Raji (cell line): ENCODE measurements around the gene MTCH1.

ENCODE experiments used
- POLR2A ChIP-seq: IDR thresholded peaks from 2 replicates; pipeline ENCODE4 v1.6.1; 2011; ENCODE audit warnings: low read depth, low read length, control low read depth; ENCODE audit not compliant: insufficient read depth

Gene MTCH1

DNA sequence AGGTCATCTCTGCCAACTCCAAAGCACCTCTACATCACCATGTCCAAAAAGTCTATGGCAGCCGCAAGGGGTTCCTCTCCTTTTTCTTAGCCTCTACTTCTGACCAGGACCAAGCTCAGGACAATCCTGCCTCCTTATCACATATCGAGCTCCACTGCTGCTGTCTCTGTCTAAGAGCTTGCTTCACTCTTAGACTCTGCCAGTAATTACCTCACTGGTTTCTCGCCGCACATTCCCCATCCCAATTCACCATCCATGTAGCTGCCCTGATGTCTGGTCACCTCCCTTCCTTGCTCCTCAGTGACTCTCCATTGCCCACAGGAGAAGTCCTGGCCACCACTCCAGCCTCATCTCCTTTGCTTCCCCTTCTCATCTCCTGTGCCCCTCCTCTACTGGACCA is 55.5 kb downstream of the MTCH1 start:
- TF ChIP-seq POLR2A, result no peak

DNA sequence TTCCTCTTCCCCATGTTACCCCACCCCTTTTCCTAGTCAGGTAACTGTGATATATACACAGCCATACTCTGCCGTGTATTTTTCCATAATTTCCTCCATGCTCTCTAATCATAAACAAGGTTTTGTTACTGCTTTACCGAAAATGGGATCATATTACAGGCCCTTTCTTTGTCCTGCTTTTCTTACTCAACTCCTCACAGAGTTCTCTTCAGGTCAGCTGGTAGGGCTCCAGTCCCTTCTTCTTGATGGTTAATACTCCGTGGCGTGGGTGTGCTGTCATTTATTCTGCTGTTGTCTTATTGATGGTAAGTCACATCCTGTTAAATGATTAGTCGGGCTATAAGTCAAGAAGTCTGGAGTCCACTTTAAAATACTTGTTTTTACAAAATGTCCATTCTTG is 56.4 kb downstream of the MTCH1 start:
- no peak for TF ChIP-seq POLR2A

DNA sequence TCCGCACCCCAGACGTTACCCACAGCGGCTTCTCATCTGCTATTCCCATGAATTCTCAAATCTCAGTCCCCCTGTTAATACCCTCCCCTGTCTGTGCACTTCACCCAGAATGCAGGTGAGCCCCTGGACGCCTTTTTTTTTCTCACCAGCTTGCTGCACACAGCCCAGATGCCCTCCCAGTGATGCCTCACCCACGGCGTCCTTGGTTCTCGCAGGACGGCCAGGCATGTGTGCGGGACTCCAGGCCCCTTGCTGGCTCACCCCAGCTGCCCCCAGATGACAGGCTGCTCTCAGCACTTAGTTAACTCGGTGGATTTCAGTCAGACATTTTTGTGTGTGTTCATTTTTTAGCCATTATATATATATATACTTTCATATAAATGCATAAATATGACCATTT is 56.8 kb downstream of the MTCH1 start:
- TF ChIP-seq POLR2A, result no peak

DNA sequence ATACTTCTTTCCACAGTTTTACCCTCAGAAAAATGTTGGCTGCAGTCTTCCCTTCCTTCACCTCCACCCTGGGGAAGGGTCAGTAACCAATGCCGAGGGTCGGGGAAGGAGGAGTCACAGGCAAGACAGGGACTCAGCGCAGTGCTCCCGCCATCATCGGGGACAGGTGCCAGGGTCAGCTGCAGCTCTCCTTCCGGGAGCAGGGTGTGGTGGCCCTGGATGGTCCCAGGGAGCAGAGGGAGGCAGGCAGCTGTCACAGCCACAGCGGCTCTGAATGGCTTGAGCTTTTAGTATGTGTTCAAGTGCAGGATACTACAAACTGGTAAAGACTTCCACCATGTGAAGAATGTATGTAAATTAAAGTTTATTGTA is 57.5 kb downstream of the MTCH1 start:
- TF ChIP-seq POLR2A, result no peak

DNA sequence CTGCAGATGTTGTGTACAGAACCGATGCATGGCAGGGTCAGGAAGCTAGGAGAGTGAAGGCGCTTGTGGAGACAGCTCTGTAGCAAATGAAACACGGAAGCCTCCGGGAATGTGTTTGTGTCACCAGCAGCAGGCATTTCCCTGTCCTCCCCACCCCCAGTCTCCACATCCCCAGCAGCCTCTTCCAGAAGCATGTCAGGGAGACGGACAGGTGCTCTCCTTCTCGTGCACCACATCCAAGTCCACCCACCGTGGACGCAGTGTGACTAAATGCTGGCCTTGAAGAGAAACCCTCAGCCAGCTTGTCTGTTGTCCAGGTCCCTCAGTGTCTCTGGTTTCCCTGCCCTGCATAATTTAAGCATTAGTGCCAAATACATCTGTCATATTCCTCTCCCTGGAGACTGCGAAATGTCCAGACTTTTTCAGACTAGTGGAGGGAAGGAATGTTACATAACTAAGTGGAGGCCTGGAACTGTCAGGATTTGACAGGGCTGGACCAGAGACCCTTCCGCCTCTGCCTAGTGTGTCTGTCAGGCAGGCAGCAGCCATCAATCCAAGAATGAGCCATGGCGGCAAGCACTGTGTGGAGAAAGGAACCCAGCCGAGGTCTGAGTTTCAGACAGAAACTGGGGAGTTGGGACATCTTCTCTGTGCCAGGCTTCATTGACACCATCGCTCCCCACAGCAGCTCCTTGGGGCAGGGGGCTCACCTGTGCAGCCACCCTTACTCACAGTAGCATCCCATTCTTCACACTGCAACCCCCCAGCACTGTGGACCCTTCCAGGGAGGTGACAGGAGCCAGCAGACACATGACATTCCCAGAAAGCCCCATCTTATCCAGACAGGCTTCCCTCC is 58.1 kb downstream of the MTCH1 start:
- TF ChIP-seq POLR2A, result no peak

DNA sequence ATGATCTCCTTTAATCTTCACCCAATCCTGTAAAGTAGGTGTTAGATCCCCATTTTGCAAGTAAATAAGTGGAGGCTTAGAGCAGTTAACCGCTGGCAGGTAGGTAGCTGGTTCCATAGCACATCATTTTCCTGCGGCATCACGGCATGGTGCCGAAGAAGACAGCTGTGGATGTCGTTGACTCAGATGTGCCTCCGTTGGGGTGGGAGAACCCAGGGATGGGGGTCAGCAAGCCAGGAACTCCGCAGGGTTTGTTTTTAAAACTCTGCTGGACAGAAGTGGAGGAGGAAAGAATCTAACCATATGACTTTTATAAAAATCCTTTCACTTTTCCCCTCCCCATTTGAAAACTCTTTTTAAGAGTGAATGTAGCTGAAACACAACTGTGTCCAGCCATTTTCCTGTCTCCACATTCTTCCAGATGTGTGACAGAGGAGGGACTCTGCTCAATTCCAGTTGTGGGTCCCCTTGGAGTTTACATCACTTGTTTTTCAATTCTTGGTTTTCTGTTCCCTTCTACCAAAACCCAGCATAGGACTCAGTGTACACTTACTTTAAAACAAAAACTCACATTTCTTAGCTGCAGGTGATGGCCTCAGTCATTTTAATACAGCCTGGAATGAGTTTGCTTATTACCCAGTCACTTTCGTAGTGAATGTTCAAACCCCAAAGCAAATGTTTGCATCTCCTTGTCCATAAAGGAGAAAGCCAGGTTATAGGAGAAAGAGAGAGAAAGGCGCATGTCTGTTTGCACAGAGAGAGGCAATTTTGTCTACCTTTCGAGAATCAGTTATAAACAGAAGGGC is 59.1 kb downstream of the MTCH1 start:
- TF ChIP-seq POLR2A, result no peak

DNA sequence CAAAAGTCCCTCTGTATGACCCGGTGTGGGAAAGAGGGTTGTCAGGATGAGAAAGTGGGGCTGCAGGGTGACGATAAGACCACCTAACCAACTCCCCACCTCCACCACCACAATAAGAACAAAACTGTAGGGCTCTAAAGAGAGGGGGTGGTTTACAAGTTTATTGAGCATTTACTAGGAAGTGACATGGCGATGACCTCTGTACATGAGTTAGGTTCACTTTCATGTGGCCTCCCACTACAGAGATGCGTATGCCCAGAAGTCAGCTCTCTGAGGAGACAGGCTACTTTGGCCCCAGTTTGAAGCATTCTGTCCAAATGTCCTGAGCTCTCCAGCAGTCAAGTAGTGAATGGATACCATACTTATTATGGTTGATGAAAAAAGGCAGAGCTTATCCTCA is 60.2 kb downstream of the MTCH1 start:
- no peak for TF ChIP-seq POLR2A

DNA sequence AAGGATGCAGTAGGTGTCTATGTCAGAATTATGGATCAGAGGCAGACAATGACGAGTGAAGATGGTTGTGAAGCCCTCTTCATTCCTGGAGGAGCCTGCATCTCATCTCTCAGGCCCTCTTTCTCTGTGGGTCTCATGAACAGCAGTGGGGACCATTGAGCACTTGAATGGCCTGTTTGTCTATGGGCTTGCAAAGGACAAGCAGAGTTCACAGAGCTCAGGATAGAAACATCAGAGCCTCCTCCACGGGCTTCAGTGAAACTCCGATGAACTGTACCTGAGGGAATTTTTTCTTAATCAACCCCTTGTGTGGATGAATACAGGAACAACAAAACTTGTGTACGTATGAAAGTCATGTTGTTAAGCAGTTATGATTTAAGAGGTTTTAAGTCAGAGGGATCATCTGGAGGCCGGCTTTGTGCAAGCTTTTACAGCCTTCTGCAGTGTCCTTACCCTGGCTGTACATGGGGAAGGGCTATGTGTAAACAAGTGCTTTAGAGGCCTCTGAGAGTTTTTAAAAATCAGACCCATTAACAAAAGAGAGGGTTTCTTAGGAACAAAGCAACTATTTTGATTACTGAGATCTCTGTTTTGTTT is 61.1 kb downstream of the MTCH1 start:
- no peak for TF ChIP-seq POLR2A

DNA sequence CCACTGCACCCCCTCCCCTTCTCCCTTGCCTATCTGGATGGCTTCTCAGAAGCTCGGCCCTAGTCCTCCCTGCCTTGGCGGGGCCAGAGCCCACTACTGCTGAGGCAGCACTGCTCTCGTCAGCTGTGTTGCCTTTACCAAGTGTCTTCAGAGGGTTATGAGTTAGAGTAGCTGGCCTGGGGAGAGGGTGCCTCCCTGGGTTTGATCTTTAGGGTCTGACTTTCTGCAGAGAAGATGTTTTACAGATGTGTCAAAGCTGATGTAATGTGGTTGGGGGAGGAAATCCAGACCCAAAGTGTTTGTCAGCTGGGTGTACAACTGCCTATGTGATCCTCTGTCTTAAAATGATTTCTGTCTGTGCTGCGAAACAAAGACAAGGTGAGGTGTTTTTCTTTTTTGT is 61.9 kb downstream of the MTCH1 start:
- no peak for TF ChIP-seq POLR2A

DNA sequence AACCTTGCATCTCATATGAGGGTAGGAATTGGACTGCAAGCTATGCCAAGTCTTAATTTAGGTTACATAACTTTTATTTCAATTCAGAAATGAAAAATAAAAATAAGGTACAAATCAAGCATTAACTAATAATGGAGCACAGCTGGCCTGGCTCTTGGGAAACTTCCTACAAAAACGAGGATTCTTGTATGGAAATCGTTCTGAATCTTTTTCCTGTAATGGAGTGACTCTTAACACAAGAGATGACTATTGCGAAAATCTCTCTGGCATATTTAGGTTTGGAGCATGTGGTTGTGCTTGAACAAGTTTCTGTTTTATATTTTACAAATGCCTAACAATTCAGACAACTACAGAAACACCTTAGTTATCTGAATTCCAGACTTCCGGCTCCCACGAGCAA is 65.5 kb downstream of the MTCH1 start:
- TF ChIP-seq POLR2A, result no peak

DNA sequence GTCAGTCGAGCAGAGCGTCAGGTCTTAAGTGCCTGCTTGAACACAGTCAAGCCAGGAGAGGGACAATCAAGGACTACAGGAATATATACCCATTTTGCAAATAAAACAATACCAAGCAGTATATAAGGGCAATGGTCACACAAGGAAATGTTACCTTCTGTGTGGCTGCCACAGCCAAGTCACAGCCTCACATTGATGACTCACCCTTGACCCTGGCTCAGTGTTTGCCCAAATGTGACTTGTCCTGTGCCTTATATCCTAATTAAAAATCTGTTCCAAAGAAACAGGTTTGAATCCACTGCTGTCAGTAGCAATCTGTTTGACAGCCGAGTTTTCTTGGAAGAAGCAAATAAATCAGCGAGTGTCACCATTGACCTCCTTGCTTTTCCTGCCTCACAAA is 65.9 kb downstream of the MTCH1 start:
- TF ChIP-seq POLR2A, result no peak
